Thyroid gland (tissue), 4 donors: Measurements from ENCODE around the gene HPS4. TPM values are rescaled to one million over a fixed set of nuclear protein-coding genes. Genes with fewer than 3 reads are reported as not detected.
A peak's percentile ranks its signal among the peaks of the same experiment; 100 is the strongest.

Source experiments
- DNase-seq, 2 donors: peaks; one replicate each; pipeline ENCODE4 v3.0.0-alpha.2; 2019
- H3K27ac ChIP-seq, 3 donors: fragments of 200-600 bp; sonication (generic); 1 replicate in 2 of 3; 2 replicates in 1 of 3; pipeline ENCODE4 v1.5.1; 2016 to 2019; ENCODE audit warnings: mild to moderate bottlenecking in 1 of 3, moderate library complexity in 1 of 3
- H3K27me3 ChIP-seq: fragments of 200-600 bp; sonication (generic); one replicate; pipeline ENCODE4 v1.5.1; 2019
- H3K36me3 ChIP-seq, 2 donors: fragments of 200-600 bp; sonication (generic); one replicate each; pipeline ENCODE4 v1.5.1; 2016 to 2019
- H3K4me1 ChIP-seq, 2 donors: fragments of 200-600 bp; sonication (generic); one replicate each; pipeline ENCODE4 v1.5.1; 2017 to 2019
- H3K4me3 ChIP-seq, 3 donors: fragments of 200-600 bp; sonication (generic); replicated peaks in 1 of 3; 1 replicate in 2 of 3; 2 replicates in 1 of 3; pipeline ENCODE4 v1.5.1; 2016; ENCODE audit warnings: mild to moderate bottlenecking in 1 of 3
- H3K9me3 ChIP-seq: fragments of 200-600 bp; sonication (generic); one replicate; pipeline ENCODE4 v1.5.1; 2017
- POLR2A ChIP-seq, 2 donors: fragments of 450-650 bp; IDR thresholded peaks; one replicate each; pipeline ENCODE4 v1.6.1; 2017; ENCODE audit warnings: antibody characterized with exemption in 2 of 2, mild to moderate bottlenecking in 2 of 2, moderate library complexity in 1 of 2
- WGBS, 2 donors: methylation state at CpG; one replicate each; pipeline ENCODE4 v1.1.5; 2017; 5-methylcytosine and 5-hydroxymethylcytosine counted together
- intact Hi-C: fragments of 100-400 bp; cut with DNase I; formaldehyde crosslinking; loops from one replicate; pipeline ENCODE4 v1.15.1; 2023
- total RNA-seq, 4 donors: library from RNA; depleted of rRNA; stranded (reverse); fragments of >200 nt; gene quantifications; one replicate each; pipeline ENCODE4 v1.2.3, GENCODE V29; 2016
- TF ChIP-seq, protein P1 (sequence below), 6 experiments: fragments of 200-600 bp in 3 of 6; fragments of 450-650 bp in 3 of 6; sonication (generic) in 3 of 6; IDR thresholded peaks; one replicate each; pipeline ENCODE4 v1.5.1; 2016 to 2019; ENCODE audit warnings: antibody characterized with exemption in 6 of 6, mild to moderate bottlenecking in 2 of 6, inconsistent platforms in 1 of 6, moderate library complexity in 1 of 6

The HPS4 gene
- total RNA-seq, 4 donors from 2014 or later = 27.4 to 51.8 (median 39.1) TPM

DNA sequence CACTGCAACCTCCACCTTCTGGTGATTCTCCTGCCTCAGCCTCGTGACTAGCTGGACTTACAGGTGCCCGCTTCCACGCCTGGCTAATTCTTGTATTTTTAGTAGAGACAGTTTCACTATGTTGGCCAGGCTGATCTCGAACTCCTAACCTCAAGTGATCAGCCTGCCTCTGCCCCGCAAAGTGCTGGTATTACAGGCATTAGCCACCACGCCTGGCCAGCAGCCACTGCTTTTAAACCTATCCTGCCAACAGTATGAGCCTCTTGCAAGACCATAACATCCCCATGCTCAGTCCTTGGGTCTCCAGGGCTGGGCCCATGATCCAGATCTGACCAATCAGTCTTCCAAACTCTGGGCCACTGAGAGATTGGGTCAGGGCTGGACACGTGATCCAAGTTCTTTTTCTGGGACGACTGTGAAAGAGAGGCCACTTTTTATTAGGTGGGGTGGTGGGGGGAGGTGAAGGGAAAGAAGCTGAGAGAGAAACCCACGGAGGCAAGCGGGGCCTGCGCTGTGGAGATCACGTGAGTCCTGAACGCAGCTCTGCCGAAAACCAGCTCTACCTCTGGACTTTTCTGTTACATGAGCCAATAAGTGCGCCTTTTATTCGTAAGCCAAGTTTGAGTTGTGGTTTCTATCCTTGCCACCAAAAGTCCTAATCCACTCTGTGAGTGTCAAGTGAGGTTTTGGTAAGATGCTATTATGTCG is 36.6 kb downstream of the HPS4 start:
- H3K27ac ChIP-seq = no peak overlapping the region
- H3K9me3 ChIP-seq = no peaks in the 10 kb centered on the region
- H3K4me3 ChIP-seq = no peak overlapping the region
- WGBS, 2 donors = 87 to 88% methylated on average over 17 of the region's 17 CpGs
- peaks cover 0 to 6% of the 10 kb centered on the region in 2 donors for H3K4me1 ChIP-seq
- TF ChIP-seq POLR2A (IDR thresholded peaks at IDR 0.05) = no peak
- TF ChIP-seq, protein P1, sequence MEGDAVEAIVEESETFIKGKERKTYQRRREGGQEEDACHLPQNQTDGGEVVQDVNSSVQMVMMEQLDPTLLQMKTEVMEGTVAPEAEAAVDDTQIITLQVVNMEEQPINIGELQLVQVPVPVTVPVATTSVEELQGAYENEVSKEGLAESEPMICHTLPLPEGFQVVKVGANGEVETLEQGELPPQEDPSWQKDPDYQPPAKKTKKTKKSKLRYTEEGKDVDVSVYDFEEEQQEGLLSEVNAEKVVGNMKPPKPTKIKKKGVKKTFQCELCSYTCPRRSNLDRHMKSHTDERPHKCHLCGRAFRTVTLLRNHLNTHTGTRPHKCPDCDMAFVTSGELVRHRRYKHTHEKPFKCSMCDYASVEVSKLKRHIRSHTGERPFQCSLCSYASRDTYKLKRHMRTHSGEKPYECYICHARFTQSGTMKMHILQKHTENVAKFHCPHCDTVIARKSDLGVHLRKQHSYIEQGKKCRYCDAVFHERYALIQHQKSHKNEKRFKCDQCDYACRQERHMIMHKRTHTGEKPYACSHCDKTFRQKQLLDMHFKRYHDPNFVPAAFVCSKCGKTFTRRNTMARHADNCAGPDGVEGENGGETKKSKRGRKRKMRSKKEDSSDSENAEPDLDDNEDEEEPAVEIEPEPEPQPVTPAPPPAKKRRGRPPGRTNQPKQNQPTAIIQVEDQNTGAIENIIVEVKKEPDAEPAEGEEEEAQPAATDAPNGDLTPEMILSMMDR (IDR thresholded peaks at IDR 0.05) = no peak
- intact Hi-C loops = no loop called here
- DNase-seq = no peak
- no peaks in the 10 kb centered on the region for H3K27me3 ChIP-seq
- peaks cover 5 to 7% of the 10 kb centered on the region in 2 donors for H3K36me3 ChIP-seq

DNA sequence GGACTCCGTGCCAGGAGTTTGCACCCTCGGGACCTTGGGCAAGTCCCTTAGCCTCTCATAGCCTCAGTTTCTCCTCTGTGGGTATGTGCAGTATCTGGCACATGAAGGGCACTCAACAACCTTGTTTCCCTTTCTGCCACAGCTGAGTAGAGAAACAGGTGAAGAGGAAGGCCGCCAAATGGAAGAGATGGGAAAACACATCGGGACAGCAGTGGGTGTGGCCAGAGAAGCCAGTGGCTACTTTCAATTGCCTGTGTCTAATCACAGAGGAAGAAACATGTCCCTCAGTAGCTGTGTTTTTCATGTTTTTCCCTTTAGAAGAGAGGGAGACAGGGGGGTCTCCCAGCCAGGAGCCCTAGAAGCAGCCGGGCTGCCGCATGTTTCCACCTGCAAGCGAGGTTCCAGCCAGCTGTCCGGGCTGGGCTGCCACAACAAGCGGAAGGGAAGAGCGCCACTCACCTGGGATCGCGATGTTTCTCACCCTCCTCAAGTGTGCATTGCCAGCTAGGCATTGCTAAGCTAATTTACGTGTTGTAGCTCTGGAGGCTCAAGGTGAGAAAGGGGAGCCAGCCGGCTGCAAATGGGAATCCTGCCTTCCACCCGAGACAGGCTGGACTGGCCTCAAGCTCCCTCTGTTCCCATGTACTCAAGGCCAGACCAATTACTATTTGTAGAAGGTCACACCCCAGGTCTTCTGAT is 37.9 kb downstream of the HPS4 start:
- WGBS, 2 donors = 60 to 75% methylated on average over 15 of the region's 15 CpGs
- DNase-seq = no peak
- H3K36me3 ChIP-seq = peaks cover 0 to under 1% of the 10 kb centered on the region in 2 donors
- intact Hi-C loops = no loop called here
- TF ChIP-seq, protein P1 (IDR thresholded peaks at IDR 0.05) = no peak
- no peak for TF ChIP-seq POLR2A (IDR thresholded peaks at IDR 0.05)
- no peaks in the 10 kb centered on the region for H3K9me3 ChIP-seq
- H3K4me3 ChIP-seq = no peak overlapping the region
- peaks cover 0 to 6% of the 10 kb centered on the region in 2 donors for H3K4me1 ChIP-seq
- no peaks in the 10 kb centered on the region for H3K27me3 ChIP-seq
- H3K27ac ChIP-seq = no peak overlapping the region

DNA sequence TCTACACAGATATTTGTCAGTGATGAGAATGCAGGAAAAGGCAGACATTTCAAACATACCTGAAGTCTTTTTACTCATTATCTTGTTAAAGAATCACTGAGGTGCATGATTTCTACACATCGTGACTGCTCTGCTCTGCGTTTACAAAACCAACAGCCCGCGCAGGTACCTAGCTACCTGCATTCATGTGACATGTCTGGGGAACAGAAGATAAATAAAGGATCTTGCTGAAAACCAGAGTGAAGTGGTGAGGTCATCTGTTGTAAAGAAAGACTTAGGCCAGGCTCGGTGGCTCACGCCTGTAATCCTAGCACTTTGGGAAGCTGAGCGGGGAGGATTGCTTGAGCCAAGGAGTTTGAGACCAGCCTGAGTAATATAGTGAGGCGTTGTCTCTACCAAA is 38.8 kb downstream of the HPS4 start:
- no peak for TF ChIP-seq POLR2A (IDR thresholded peaks at IDR 0.05)
- TF ChIP-seq, protein P1 (IDR thresholded peaks at IDR 0.05) = no peak
- DNase-seq = peak; percentile 20 to 53
- H3K27ac ChIP-seq = no peak overlapping the region
- no peaks in the 10 kb centered on the region for H3K36me3 ChIP-seq
- H3K27me3 ChIP-seq = no peaks in the 10 kb centered on the region
- intact Hi-C loops = no loop called here
- H3K9me3 ChIP-seq = no peaks in the 10 kb centered on the region
- no peak overlapping the region for H3K4me3 ChIP-seq
- H3K4me1 ChIP-seq = peaks cover 0 to 6% of the 10 kb centered on the region in 2 donors
- 54 to 82% methylated on average over 8 of the region's 8 CpGs for WGBS, 2 donors

DNA sequence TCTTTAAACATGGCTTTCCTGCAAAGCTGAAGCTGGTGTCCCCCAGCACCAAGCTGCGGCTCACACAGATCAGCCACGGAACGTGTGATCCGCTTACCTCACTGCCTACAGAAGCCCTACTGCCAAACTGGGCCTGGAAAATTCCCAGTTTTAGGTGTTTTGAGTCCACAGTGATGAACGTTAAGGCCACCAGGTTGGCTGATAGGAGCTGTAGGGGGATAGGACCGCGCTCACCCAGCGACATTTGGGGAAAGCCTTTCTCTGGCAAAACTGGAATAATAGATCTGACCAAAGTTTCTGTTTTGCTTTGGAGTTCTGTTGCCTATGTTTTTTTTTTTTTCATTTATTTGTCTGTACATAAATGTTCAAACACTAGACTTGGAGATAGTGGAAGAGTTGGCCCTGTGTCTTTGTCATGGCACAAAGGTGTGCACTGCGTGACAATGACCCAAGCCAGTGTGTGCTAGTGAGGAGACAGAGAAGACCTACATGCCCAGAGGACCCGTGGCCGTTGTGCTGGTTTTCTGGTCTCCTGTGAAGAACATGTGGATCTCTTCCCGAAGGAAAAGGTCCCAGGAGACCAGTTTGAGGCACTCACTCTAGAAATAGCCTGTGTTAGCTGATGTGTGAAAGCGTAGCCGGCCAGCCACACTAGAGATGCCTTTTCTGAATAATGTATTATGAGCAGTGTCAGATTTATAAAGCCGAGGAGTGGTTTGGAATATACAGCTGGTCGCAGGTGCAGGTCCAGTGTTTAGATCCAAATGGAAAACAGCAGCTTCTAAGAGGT is 39.5 kb downstream of the HPS4 start:
- peak in 1 of 2 donors; percentile 19 for DNase-seq
- 70 to 74% methylated on average over 12 to 16 of the region's 16 CpGs for WGBS, 2 donors
- no peaks in the 10 kb centered on the region for H3K27me3 ChIP-seq

More for the DNA sequence above, 39.5 kb downstream of the HPS4 start:
- Histone ChIP-seq H3K9me3 (no peaks in the 10 kb centered on the region), H3K4me3 (no peak overlapping the region), H3K36me3 (no peaks in the 10 kb centered on the region), H3K27ac (no peak overlapping the region), H3K4me1 (peaks cover 0 to 6% of the 10 kb centered on the region in 2 donors)
- intact Hi-C loops = no loop called here
- TF ChIP-seq POLR2A (IDR thresholded peaks at IDR 0.05) = no peak
- TF ChIP-seq, protein P1 (IDR thresholded peaks at IDR 0.05) = no peak
